ENCODE measurements around the gene PITPNC1. TPM values are rescaled to one million over a fixed set of nuclear protein-coding genes. Genes with fewer than 3 reads are reported as not detected.

The PITPNC1 gene
- total RNA-seq, 4 donors from 2014 or later = 8.0 to 20.4 (median 9.6) TPM

GRCh38 chr17:67733449-67733848 lies 356.4 kb downstream of the PITPNC1 start:
- H3K36me3 ChIP-seq = peaks cover 11 to 90% (median 26%) of the 10 kb centered on the region in 3 donors

GRCh38 chr17:67737145-67737544 lies 360.1 kb downstream of the PITPNC1 start:
- Histone ChIP-seq H3K27ac (no peak overlapping the region), H3K36me3 (peaks cover 13 to 92% (median 17%) of the 10 kb centered on the region in 3 donors), H3K4me1 (no peaks in the 10 kb centered on the region), H3K9me3 (no peaks in the 10 kb centered on the region), H3K27me3 (no peaks in the 10 kb centered on the region), H3K4me3 (no peak overlapping the region)
- TF ChIP-seq CTCF (IDR thresholded peaks at IDR 0.05) (no peak), POLR2A (IDR thresholded peaks at IDR 0.05) (no peak), EP300 (IDR thresholded peaks at IDR 0.05) (no peak)
- WGBS, 2 donors = 90 to 95% methylated on average over 8 of the region's 8 CpGs
- DNase-seq (ENCODE audit: low spot score in 2 of 2) = no peak

More at GRCh38 chr17:67733449-67733848, 356.4 kb downstream of the PITPNC1 start:
- WGBS, 2 donors = 60 to 68% methylated on average over 2 of the region's 2 CpGs
- no peak overlapping the region for H3K4me3 ChIP-seq
- peaks cover 0 to 4% (median 0%) of the 10 kb centered on the region in 4 donors for H3K9me3 ChIP-seq
- no peak for TF ChIP-seq POLR2A (IDR thresholded peaks at IDR 0.05)
- no peak for TF ChIP-seq CTCF (IDR thresholded peaks at IDR 0.05)
- no peak overlapping the region for H3K27ac ChIP-seq
- H3K27me3 ChIP-seq = no peaks in the 10 kb centered on the region
- no peaks in the 10 kb centered on the region for H3K4me1 ChIP-seq
- no peak for DNase-seq (ENCODE audit: low spot score in 2 of 2)

- H3K27me3 ChIP-seq = no peaks in the 10 kb centered on the region
- H3K36me3 ChIP-seq = peaks cover 12 to 98% (median 26%) of the 10 kb centered on the region in 3 donors
- H3K4me1 ChIP-seq = peaks cover 0 to 2% (median 0%) of the 10 kb centered on the region in 4 donors
- H3K4me3 ChIP-seq = no peak overlapping the region
- TF ChIP-seq POLR2A (IDR thresholded peaks at IDR 0.05) (no peak), EP300 (IDR thresholded peaks at IDR 0.05) (no peak), CTCF (IDR thresholded peaks at IDR 0.05) (no peak)
- DNase-seq (ENCODE audit: low spot score in 2 of 2) = no peak
- WGBS, 2 donors = 66 to 88% methylated on average over 2 of the region's 2 CpGs
- H3K9me3 ChIP-seq = no peaks in the 10 kb centered on the region
- H3K27ac ChIP-seq = no peak overlapping the region
These were observed 364.9 kb downstream of the PITPNC1 start for GRCh38 chr17:67742025-67742424.

Small RNAs within 50 kb of the gene (small RNA-seq; reads per million reads assigned to genes)
- gene MIR548AA2 = not detected
- gene MIR548D2 = not detected
- not detected for gene RF00019
- not detected for gene RN7SL756P
- gene SNORA38B = 2.2 reads per million, percentile 65 among the genes with 10 or more reads in this experiment

Other genes starting within 250 kb of the PITPNC1 start
- 10 to 100 TPM; 47.3 to 95.4 (median 61.3) TPM for gene HELZ, start 132.1 kb upstream of the PITPNC1 start, total RNA-seq
- gene PSMD12, start 10.7 kb upstream of the PITPNC1 start, total RNA-seq = 10 to 100 TPM; 16.1 to 24.7 (median 22.4) TPM

Data from tibial nerve (tissue), 4 donors.